A673 (cell line): ENCODE results near the gene FAM241A.

Experiments
- CTCF ChIP-seq: fragments of 300-800, 200-600 bp; sonication (generic); conservative IDR thresholded peaks from 2 replicates; pipeline ENCODE4 v1.5.1; 2017; ENCODE audit warnings: low read depth, mild to moderate bottlenecking, antibody characterized with exemption, low read length, moderate library complexity, mixed read lengths
- EZH2 ChIP-seq: fragments of 200-600 bp; sonication (generic); IDR thresholded peaks from 2 replicates; pipeline ENCODE4 v1.6.1; 2017; ENCODE audit warnings: borderline replicate concordance, low read depth, mild to moderate bottlenecking, mixed read lengths, antibody characterized with exemption, low read length; ENCODE audit not compliant: poor library complexity, severe bottlenecking

DNA sequence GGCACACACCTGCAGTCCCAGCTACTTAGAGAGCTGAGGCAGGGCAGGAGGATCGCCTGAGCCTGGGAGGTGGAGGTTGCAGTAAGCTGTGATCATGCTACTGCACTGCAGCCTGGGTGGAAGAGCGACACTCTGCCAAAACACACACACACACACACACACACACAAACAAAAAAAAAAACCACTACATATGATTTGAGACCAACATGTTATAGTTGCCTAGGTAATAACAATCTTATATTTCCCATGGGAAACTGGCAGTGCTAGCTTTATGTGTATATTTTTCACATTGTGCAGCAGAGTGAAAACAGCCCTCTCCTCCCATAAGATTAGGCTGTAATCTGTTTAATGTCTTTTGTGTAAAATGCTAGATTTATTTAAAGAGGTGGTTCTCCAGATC lies 3.1 kb upstream of the FAM241A start:
- TF ChIP-seq CTCF (no peak), EZH2 (no peak)
